ENCODE results near the gene MAST4. TPM values are rescaled to one million over a fixed set of nuclear protein-coding genes. Genes with fewer than 3 reads are reported as not detected.
A peak's percentile ranks its signal among the peaks of the same experiment; 100 is the strongest.

The MAST4 gene
- total RNA-seq, 4 donors from 2014 or later: 8.2 to 203 (median 35.5) TPM

DNA sequence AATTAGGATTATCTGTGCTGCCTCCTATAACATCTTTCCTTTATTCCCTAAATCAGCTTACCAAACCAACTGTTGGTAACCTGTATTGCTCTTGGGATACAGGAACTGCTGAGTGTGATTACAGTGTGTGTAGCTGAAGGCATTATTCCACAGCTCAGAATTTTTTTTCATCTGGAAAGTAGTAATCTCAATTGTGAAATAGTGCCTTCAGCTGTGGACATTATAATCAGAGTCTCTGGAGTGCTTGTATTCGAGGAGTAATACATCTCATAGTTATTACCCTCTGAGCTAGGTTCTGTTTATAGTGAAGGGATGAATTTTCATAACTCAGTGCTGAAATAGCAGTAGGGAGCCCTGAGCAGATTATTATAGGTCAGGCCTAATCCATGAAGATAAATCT, 199.5 kb downstream of the MAST4 start:
- no peak overlapping the region for H3K4me3 ChIP-seq
- H3K27ac ChIP-seq: no peak overlapping the region
- H3K36me3 ChIP-seq: no peaks in the 10 kb centered on the region
- TF ChIP-seq, protein P1, sequence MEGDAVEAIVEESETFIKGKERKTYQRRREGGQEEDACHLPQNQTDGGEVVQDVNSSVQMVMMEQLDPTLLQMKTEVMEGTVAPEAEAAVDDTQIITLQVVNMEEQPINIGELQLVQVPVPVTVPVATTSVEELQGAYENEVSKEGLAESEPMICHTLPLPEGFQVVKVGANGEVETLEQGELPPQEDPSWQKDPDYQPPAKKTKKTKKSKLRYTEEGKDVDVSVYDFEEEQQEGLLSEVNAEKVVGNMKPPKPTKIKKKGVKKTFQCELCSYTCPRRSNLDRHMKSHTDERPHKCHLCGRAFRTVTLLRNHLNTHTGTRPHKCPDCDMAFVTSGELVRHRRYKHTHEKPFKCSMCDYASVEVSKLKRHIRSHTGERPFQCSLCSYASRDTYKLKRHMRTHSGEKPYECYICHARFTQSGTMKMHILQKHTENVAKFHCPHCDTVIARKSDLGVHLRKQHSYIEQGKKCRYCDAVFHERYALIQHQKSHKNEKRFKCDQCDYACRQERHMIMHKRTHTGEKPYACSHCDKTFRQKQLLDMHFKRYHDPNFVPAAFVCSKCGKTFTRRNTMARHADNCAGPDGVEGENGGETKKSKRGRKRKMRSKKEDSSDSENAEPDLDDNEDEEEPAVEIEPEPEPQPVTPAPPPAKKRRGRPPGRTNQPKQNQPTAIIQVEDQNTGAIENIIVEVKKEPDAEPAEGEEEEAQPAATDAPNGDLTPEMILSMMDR (IDR thresholded peaks at IDR 0.05): no peak
- no peak for TF ChIP-seq POLR2A (IDR thresholded peaks at IDR 0.05)
- no peaks in the 10 kb centered on the region for H3K27me3 ChIP-seq
- DNase-seq: no peak
- H3K9me3 ChIP-seq: no peaks in the 10 kb centered on the region
- intact Hi-C loops (cut with DNase I; ENCODE audit: low total_unique reads): no loop called here
- H3K4me1 ChIP-seq: no peaks in the 10 kb centered on the region

DNA sequence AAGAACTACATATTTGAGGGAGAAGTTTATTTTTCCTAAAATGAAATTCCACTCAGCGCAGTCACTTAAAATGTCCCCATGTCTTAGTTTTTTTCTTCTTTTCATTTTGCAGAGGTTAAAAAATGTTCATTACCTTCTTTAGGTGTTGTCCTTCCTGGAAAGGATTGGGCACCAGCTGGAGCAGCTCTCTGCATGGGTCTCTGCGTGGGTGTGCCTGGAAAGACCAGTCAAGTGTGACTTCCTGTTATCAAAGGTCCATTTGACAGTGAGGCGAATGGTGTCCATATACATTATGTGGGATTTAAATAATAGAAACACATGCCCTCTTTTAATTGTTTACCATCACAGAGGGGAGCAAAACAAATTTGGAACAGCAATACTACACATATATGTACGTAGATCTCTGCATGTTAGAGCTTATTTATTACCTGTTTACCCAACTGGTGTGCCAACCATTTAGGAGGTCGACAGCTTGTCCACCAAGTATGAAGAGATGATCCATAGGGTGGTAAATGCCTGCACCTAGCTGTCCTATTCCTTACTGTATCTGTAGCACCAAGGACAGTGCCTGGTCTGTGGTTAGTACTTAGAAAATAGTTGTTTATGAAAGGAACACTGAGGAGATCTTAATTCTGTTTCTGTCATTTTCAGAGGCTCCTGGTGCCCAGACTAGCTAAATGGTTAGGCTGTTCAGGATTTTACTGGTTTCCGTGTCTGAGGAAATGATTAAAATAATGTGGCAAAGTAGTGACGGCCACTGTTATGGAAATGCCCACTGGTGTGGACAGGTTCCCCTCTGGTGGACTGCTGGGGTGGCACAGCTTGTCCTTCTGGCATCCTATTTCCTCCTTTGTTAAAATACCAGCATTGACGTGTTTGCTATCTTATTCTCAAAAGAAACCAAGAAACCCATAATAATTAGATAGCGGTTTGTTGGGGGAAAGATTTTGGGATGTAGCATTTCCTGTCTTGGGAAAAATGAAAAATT, 200.4 kb downstream of the MAST4 start:
- Histone ChIP-seq H3K36me3 (no peaks in the 10 kb centered on the region), H3K4me1 (peaks cover 0 to 5% of the 10 kb centered on the region in 2 donors), H3K27ac (no peak overlapping the region), H3K9me3 (no peaks in the 10 kb centered on the region), H3K27me3 (no peaks in the 10 kb centered on the region), H3K4me3 (no peak overlapping the region)
- intact Hi-C loops (cut with DNase I; ENCODE audit: low total_unique reads): no loop called here
- TF ChIP-seq POLR2A (IDR thresholded peaks at IDR 0.05): no peak
- TF ChIP-seq, protein P1 (IDR thresholded peaks at IDR 0.05): no peak
- DNase-seq: no peak

DNA sequence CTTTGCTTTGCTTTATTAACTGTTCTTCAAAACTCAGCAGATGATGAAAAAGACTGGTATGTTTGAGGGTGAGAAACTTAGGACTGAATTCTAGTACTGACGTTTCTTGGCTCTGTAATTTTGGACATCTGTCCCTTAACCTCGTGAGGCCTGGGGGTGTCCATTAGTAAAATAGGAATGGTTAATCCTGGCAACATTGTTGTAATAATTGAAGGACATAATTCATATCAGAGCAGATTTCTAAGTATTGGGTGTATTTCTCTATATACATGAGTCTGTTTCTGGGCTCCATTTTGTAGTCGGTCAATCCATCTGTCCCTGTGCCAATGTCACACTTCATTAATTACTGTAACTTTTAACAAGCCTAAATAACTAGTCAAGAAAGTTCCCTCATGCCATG, 206.7 kb downstream of the MAST4 start:
- Histone ChIP-seq H3K27ac (peak overlapping the region; percentile 42 to 47), H3K4me1 (peaks cover 0 to 7% of the 10 kb centered on the region in 2 donors), H3K9me3 (no peaks in the 10 kb centered on the region), H3K4me3 (no peak overlapping the region), H3K27me3 (no peaks in the 10 kb centered on the region), H3K36me3 (no peaks in the 10 kb centered on the region)
- DNase-seq: no peak
- TF ChIP-seq, protein P1 (IDR thresholded peaks at IDR 0.05): no peak
- no peak for TF ChIP-seq POLR2A (IDR thresholded peaks at IDR 0.05)
- intact Hi-C loops (cut with DNase I; ENCODE audit: low total_unique reads): no loop called here

DNA sequence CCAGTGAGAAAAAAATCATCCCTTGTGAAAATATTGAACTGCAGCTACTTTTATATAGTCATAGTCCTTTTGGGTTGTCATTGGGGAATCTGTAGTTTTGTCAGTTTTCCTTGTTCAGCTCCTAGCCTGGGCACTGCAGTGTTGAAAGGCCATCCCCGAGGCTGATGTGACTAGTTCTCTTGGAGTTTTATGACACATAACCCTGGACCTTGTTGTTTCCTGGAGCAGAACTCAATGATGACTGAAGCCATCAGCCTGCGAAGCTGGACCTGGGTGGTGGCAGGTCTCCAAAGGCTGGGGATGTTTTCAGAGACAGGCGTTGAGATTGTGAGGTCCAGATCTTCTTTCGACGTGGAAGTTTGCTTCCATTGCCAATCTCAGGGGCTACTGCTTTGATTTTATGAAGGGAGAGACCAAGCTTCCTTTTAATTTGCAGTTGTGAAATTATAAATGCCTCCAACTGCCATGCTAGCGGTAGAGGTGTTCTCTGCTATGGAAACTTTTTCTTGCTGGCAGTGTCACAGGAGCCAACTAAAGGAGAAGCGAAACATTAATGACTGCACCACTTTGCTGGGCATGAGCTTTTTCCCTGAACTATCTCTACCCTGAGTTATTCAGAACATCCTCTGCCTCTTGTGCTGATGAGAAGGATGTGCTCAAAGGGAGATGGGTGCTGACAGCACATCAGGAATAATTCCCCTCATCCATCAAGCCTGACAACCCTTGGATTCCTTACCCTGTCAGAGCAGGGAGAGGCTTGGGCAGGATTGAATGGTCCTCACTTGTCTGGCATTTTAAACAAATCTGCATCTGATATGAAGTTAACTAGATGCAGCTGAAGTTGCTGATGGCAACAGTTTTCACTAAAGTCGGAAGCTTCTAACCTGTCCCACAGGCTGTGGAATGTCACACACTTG, 209.6 kb downstream of the MAST4 start:
- no peak for DNase-seq
- Histone ChIP-seq H3K27ac (no peak overlapping the region), H3K36me3 (no peaks in the 10 kb centered on the region), H3K4me1 (peaks cover 0 to 7% of the 10 kb centered on the region in 2 donors), H3K4me3 (no peak overlapping the region), H3K27me3 (no peaks in the 10 kb centered on the region), H3K9me3 (no peaks in the 10 kb centered on the region)
- no peak for TF ChIP-seq POLR2A (IDR thresholded peaks at IDR 0.05)
- TF ChIP-seq, protein P1 (IDR thresholded peaks at IDR 0.05): no peak
- intact Hi-C loops (cut with DNase I; ENCODE audit: low total_unique reads): no loop called here

All from uterus (tissue), 4 donors.